ENCODE results near the gene TRMT13.

- TF ChIP-seq CTCF (IDR thresholded peaks at IDR 0.05) (no peak), ZFX (IDR thresholded peaks at IDR 0.05; ENCODE audit: borderline replicate concordance) (no peak)
Observed at GRCh38 chr1:100151679-100152078, 18.7 kb downstream of the TRMT13 start.
